GM10266 (cell line): ENCODE results near the gene GON4L.

Source experiments
- DNase-seq: peaks from one replicate; pipeline ENCODE4 v3.0.0; 2012; ENCODE audit errors: extremely low spot score
- CTCF ChIP-seq: IDR thresholded peaks from 2 replicates; pipeline ENCODE4 v1.5.1; 2012; ENCODE audit warnings: mild to moderate bottlenecking, low read depth; ENCODE audit not compliant: control insufficient read depth, insufficient read depth; ENCODE audit errors: missing control alignments

The GON4L gene

DNA sequence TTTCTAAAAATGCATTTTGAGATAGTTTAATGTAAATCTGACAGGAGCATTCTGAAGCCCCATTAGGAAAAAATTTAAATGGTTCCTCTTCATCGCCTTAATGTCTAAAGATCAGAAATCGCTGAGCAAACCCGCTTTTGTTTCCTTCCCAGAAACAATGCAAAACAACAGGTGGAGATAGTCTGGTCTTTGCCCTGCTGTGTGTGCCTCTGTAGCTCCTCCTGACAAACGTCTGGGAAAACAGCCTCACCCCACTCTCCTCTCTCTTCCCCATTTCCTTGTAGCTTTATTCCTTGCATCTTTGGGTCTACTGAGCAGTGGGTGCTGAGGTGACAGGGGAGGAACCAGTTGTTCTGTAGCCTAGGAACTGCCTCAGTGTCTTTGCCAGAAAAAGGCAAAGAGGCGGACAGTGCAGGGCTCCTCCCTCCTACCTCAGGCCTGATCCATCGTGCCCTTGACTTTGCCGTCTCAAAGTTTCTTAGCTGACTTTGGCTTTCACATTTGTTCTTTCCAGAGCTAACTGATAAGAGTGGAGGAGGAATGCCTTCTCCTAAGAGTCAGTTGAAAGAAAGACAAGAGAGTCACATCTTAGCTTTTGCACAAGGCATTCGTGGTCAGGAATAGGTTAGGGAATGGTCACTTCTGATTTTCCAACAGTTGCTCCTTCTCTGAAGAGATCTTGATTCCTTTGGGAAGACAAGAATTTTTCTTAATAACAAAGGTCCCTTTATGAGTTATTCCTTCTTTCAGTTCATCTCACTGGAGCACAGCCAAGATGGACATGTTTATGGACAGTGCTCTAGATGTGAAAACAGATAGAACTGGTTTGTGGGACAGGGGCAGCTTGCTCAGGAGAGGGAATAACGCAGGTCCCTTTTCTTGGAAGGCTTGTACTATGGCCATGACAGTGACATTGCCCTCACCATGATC lies 27.3 kb upstream of the GON4L start:
- TF ChIP-seq CTCF = no peak
- no peak for DNase-seq

- DNase-seq = no peak
- TF ChIP-seq CTCF = no peak
Observed at GRCh38 chr1:155882766-155883165, 25.8 kb upstream of the GON4L start.

DNA sequence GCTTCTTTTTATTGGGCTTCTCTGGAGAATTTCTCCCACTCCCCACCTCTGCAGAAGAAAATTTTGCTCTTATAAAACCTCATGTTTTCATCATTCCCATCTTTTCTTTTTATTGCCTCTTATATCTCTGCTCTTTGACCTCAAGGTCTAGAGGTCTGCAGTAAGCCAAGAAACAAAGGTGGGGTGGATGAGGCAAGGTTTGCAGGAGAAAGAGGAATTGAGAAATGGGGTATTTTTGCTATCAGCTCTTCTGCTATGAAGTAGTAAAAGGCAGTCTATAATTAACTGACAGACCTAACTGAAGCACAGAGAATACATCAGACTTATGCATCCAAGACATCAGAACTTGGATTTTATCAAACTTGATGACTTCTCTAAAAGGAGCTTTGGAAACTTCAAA lies 25.2 kb upstream of the GON4L start:
- TF ChIP-seq CTCF = no peak
- peak; percentile 51 for DNase-seq

GRCh38 chr1:155880950-155881349 lies 23.9 kb upstream of the GON4L start:
- DNase-seq = no peak
- TF ChIP-seq CTCF = no peak

DNA sequence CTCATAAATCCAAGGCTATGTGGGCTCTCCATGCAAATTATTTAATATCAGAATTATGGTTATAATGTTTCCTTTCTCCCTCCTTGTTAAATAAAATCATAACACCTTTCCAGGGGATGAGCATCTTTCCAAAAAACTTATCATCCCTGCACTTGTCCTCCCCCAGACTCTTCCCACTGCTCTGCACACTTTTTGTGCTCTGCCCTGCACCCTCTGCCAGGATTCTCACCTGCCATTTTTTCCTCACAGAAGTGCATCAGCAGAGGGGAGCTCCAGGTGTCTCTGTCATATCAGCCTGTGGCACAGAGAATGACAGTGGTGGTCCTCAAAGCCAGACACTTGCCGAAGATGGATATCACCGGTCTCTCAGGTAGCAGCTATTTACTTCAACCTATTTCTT lies 23.2 kb upstream of the GON4L start:
- no peak for TF ChIP-seq CTCF
- DNase-seq = no peak

- no peak for TF ChIP-seq CTCF
- DNase-seq = no peak
Observed at GRCh38 chr1:155877945-155878344, 20.9 kb upstream of the GON4L start.

- no peak for DNase-seq
- no peak for TF ChIP-seq CTCF
Observed at GRCh38 chr1:155873860-155874259, 16.8 kb upstream of the GON4L start.
